Smooth muscle cell of the brain vasculature (primary cell): ENCODE data around the gene PHF13.
"Not testable (repeated sequence)": the region's sequence is repeated elsewhere in the genome, so short reads cannot be mapped to it uniquely, and the experiment has no call there.

ENCODE experiments used
- DNase-seq: peaks from one replicate; pipeline ENCODE4 v3.0.0-alpha.2; 2012; ENCODE audit warnings: low read depth, low spot score

PHF13 gene

DNA sequence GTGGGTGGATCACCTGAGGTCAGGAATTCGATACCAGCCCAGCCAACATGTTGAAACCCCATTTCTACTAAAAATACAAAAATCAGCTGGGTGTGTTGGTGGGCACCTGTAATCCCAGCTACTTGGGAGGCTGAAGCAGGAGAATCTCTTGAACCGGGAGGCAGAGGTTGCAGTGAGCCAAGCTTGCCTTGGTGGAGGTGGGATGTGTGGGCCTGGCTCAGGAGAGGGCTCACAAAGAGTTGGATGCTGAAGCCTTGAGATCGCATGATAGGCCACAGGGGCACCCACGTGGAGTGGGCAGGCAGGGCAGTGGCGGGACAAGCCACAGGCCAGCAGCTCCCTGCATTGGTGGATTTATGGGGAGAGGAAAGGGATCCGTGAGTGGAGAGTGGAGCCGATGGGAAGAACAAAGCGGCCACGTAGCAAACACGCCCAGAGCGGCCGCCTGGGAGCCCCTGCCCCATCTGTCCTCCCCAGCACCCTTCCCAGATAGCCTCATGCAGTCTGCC lies 15.5 kb downstream of the PHF13 start:
- no peak for DNase-seq

DNA sequence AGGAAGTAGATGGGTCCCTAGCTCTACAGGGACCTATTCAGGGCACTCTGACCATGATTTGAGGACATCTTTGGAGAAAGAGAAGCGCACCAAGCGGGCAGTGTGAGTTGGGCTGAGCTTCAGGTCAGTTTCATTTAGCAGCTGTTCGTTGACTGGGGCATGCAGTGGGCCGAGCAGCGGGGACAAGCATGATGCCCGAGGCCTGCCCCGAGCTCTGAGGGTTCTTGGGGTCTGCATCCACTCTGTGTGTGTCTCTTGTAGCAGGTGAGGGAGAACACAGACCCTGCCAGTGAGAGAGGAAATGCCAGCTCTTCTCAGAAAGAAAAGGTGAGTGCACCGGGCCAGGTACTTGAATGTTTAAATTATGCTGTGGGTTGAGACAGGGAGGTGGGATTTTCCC lies 16.5 kb downstream of the PHF13 start:
- DNase-seq: no peak

DNA sequence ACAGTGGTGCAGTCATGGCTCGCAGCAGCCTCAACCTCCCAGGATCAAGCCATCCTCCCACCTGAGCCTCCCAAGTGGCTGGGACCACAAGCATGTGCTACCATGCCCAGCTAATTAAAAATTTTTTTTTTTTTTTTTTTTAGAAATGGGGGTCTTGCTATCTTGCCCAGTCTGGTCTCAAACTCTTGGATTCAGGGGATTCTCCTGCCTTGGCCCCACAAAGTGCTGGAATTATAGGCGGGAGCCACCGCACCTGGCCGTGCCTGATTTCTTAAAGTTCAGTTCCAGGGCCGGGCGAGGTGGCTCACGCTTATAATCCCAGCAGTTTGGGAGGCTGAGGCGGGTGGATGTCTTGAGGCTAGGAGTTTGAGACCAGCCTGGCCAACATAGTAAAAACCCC lies 17.5 kb downstream of the PHF13 start:
- no peak for DNase-seq

DNA sequence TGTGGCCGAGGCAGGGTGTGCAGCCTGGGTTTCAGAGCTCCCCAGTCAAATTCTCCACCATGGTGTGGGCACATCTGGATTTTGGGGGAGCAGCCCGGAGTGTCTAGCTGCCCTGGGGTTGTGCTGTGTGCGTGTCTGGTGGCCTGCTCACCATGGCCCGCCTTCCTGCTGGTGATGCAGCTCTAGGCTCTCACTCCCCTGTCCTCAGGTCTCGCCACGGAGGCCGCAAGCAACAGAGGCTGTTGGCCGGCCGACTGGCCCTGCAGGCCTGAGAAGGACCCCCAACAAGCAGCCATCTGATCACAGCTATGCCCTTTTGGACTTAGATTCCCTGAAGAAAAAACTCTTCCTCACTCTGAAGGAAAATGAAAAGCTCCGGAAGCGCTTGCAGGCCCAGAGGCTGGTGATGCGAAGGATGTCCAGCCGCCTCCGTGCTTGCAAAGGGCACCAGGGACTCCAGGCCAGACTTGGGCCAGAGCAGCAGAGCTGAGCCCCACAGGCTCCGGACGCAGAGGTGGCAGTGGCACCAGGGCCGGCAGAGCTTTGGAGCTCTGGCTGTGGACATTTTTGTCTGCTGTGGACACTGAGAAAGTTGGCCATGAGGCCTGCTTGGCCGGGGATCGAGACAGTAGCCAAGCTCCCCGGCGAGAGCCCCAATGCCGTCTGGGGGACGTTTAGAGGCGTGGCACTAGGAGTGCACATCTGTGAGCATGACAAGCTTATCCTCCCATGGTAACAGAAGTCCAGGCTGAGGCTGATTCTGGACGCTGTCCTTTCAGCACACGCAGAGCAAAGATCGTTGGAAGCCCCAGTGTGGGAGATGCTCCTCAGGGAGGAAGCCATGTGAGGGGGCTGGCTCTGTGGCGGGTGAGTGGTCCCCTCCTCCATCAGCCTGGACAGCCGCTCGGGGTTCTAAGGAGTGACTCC lies 19.3 kb downstream of the PHF13 start:
- DNase-seq: no peak

DNA sequence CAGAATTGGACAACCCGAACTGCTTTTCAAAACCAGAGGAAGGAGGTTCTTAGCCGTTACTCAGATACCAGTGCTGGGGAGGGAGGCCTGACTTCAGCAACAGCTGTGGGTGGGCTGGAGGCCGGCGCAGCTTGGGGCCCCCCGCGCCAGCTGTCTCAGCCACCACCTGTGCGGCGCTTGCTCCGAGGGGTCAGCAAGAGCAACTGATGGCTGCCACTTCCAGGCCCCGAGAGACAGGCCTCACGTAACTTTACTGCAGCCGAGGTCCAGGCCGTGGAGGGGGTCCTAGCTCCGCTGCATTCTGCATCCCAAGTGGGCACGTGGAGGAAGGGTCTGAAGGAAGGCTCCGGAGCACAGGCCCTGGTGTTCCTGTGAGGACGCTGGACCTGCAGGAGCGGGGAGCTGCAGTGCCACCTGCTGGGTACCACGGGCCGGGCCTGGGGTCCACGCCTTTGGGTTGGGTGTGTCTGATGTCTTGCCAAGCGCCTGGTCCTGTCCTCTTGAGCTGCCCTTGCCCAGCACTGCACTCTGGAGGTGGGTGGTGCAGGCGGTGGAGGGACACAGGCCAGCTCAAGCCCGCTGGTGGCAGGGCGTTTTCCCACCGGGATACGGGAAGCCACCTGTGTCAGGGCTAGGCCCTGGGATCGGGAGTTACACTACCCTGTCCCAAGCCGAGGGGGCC lies 21.0 kb downstream of the PHF13 start:
- DNase-seq: no peak

DNA sequence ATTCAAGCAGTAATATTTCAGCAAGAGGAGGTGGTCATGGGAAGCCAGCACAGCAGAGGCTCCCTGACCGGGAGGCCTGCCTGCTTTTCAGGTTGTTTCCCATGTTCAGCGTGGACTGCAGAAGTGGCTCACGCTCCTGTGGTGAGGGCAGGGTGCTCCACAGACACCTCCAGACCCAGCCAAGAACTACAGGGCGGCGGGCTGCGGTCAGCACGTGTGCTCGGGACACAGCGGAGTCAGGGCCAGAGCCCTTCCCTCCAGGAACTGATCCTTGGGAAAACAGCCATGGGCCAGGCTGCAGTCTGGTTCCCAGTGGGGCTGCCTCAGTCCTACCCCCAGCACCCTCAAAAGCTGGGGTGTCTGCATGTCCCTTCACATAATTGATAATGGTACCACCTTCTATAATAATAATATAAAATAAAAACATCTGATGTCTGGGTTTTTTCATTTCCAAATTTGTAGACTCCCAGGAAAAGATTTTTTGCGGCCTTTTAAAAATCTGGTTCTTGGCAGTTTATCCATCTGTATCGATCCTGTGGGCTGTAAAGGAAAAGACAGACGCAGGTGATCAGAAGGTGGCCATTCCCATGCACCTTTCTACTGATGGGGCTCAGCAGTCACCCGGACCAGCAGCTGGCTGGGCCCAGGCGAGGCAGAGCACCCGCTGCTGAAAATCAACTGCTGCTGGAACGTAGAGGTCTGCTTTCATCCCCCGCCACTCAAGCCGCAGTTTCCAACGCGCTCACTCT lies 21.8 kb downstream of the PHF13 start:
- DNase-seq: no peak

DNA sequence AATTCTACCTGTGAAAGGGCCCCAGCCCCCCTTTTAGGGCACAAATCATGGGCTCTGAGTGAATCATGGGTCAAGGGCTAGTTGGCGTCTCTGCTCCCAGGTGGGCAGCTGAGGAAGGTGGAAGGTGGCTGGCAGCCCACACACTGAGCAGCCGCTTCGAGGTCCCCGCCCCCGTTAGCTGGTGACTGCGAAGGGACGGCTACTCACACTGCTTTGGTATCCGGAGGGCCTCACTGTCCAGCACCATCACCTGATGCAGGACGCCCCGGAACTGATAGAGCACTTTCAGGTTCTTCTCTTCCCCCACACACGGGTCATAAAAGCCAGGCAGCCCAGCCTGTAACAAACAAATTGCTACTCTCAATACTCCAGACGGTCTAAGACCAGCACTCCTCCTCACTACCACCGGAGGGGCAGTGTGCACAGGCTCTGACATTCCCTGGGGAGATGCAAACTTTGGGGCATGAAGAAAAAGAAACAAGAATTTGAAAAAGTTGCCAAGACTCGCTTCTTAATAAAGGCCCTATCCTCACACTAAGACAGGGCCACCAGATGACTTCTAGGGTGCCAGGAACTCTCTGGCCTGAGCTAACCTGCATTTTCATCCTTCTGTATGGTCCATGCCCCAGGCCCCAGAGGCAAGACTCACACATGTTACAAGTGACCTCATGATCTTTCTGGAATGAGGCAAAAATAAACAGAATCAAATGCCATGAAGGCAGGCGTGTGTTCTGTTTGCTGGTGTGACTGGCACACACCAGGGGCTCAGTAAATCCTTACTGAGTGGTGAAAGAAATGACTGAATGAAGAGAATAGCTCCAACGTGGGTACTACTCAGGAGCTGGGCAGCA lies 22.6 kb downstream of the PHF13 start:
- DNase-seq: no peak

DNA sequence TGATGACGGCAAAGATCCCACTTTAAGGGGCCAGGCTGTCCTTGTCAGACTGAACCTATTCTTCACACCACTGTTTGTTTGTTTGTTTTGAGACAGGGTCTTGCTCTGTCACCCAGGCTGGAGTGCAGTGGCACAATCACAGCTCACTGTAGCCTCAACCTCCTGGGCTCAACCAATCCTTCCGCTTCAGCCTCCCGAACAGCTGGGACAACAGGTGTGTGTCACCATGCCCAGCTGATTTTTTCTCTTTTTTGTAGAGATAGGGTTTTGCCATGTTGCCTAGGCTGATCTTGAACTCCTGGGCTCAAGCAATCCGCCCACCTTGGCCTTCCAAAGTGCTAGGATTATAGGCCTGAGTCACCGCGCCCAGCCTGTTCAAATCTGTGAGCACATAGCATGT lies 23.2 kb downstream of the PHF13 start:
- DNase-seq: not testable (repeated sequence)

DNA sequence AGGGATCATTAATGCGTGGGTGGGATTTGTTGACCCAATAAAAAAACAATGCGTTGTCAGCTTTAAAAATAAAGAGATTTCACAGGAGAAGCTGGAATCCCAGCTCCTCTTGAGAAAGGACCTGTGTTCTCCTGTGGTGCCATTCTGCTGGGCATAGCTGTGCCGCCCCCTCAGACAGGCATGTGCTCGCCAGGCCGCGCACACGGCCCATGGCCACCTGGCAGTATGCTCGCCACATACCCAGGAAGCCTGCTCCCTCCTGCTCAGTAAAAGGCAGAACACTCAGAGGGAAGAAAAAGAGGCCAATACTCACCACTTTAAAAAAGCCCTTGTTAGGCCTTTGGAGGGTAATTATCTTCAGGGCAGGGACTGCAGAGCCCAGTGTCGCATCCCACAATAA lies 24.2 kb downstream of the PHF13 start:
- DNase-seq: no peak

DNA sequence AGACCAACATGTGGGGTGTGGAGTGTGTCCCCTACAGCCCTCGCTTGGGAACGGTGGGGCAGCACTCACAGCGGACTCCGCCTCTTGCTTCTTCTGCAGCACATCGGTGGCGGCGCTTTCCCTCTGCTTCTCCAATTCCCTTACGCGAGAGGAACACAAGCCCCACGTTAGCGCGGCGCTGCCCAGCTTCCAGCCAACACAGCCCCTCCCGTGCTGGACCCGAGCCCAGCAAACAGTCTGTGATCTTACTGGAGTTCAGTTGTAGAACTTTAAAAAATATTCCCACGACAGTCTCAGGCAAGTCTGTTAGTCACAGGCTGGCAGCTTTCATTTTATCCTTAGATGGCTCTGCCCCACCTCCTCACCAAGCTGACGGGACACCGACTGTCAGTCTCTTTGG lies 24.7 kb downstream of the PHF13 start:
- DNase-seq: no peak

DNA sequence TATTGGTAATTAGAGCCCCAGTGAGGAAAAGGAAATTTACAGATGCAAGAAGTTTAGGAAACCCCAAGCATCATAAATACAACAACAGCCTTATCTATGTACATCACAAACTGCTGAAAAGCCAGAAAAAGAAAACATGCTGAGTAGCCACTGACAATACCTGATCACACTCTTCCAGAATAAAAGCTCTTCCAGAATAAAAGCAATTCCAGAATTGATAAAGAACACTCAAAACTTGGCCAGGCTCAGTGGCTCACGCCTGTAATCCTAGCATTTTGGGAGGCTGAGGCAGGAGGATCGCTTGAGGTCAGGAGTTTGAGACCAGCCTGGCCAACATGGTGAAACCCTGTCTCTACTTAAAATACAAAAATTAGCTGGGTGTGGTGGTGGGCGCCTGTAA lies 27.3 kb downstream of the PHF13 start:
- DNase-seq: not testable (repeated sequence)

DNA sequence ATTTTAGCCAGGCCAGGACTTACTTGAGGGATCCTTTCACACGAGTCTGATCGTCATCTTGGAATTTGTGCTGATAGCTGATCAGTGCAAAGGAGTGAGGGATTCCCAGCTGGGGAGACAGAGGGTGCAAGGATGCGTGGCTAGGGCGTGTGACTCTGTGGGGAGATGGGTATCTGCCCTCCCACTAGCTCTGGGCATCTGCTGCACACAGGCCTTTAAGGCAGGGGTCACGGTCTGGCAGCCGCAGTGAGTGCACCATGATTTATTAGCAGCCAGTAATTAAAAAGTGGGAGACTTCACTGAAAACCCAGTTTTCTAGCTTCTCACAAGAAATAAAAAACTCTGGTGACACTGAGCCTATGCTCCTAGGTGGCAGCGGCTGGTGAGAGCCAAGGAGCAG lies 31.5 kb downstream of the PHF13 start:
- DNase-seq: no peak

DNA sequence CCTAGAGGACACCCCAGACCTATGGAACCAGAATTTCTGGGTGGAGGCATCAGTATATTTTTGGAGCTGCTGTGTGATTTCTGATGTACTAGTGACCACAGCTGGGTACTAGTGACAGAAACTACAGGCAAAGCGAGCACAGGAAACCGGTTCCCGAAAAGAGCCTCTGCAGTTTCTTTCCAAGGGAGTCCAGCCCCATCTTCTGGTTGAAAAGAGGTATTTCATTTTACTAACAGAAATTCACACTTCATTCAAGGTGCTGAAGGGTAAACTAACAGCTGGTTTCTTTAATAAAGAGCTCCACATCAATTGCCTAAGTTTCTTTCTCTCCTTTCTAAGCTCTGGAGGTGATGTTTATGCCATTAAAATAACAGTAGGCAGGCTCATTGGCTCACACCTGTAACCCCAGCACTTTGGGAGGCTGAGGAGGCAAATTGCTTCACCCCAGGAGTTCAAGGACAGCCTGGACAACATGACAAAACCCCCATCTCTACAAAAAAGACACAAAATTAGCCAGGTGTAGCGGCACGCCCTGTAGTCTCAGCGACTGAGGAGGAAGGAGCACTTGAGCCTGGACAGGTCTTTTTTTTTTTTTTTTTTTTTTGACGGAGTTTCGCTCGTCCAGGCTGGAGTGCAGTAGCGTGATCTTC lies 33.1 kb downstream of the PHF13 start:
- no peak for DNase-seq

DNA sequence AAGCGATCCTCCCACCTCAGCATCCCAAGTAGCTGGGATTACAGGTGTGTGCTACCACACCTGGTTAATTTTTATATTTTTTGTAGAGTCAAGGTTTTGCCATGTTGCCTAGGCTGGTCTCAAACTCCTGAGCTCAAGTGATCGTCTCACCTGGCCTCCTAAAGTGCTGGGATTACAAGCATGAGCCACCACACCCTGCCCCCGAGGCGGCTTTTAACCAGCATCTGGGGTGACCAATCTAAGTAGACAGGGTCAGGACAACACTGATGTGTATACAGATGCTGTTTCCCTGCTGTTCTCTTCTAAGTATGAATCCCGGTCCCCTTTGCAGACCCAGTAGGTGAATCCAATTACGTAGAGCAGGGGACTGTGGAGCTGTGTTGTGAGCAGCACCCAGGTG lies 35.0 kb downstream of the PHF13 start:
- DNase-seq: no peak

DNA sequence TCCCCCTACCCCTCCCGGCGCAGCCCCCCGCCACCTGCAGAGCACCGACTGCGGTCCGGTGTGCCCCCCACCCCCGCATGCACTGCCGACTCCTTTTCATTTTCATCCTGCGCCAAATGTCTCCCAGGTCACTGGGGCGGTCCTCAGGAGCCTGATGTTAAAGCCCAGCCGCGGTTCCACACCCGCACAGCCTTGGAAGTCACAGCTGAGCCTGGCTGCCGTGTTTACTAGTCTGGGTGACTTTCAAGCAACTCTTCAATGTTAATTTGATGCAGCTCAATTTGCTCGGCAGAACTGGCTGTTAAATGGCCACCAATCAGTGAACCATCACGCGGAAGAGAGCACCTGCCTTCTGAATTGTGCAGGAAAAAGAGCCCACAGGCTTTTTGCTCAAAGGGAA lies 38.4 kb downstream of the PHF13 start:
- no peak for DNase-seq

DNA sequence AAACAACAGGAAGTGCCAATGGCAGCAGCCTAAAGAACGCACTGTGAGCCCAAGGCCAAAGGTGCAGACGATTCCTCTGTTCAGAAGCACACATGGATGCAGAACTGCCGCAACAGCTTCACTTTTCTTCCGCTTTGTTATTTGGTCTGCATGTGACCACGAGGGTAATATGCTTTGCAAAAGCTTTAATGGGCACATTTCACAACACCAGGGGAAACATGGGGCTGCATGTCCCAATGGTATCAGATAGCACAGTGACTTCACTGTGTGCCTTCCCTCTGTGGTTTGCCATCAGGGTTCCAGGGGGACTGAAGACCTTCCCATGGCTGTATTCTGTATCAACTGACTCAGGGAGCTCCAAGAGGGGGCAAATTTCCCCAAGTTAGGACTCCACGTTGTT lies 39.5 kb downstream of the PHF13 start:
- no peak for DNase-seq

DNA sequence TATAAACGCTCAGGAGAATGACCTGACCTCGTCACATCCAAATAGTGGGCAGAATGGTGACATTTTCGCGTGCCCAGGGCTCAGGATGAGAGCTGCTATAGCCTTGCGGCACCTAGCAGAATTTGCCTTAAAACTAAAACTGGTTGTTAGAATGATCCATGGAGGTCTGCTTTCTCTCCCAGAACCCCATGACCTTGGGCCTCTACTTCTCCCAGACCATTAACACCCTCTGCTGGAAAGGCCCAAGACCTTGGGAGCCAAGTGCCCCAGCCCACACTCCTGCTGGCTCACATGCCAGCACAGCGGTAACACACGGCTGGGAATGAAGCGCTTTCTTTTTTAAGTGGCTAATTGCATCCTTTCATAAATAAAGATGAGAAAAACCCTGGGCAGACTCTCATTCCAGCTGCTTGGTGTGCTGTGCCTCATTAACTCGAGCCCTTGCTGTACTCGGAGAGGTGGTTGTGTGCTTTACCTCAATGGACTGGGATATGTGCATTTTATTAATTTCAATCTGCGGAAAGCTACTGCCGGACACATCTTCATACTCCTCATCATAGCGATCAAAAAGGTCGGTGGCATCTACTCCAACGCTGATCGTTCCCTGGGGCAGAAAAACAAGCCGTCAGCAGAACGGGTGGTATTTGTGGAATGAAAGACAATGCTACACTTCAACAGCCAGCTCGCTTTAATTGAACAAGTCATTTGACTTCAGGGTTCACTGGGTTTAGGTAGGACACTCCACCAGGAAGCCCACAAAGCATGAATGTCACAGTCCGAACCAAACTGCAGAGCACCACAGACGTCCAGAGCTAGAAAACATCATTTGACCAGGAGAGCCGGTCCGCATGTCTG lies 40.1 kb downstream of the PHF13 start:
- no peak for DNase-seq

DNA sequence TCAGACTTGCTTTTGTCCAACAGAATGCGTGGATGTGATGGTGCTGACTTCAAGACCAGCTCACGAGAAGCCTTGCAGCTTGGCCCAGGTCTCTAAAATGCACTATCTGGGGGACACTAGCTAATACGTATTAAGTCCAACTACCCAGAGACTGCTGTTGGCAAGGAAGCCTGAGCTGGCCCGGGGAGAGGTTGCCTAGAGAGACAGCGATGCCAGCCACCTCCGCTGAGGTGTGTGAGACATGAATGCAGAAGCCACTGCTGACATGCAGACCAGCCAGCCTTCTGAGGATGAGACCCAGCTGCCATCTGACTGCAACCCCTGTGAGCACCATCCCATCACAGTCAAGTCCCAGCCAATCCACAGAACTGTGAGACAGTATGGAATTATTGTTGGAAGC lies 43.6 kb downstream of the PHF13 start:
- DNase-seq: no peak

DNA sequence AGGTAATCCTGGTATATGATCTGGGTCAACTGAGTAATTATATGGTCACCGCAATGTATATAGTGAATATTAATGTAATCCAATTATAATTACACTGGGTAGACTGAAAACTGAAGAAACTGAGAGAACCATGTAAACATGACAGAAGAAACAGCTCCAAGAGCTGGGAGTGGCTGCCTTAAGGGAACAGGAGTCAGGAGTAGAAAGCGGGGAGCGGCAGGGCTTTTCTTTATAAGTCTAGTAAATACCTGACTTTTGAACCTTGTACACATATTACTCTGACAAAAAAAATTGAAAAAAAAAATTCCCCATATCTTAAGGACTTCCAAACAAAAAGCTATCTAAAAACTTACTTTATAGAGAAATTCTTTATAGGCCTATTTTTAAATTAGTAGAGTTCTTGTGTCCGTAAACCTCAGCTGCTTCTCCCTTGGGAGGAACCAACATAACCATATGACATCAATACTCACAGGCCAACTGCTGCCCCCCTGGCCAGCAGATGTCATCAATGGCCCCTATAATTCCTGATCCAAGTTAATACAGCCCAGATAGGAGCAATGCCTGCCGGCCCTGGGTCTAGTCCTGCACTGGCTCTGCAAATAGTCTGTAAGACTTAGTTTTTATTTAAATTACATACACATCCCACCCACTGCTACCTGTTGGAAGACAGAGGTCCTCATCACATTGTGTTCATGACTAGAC lies 45.0 kb downstream of the PHF13 start:
- DNase-seq: no peak
